Activated naive CD8-positive, alpha-beta T cell treated with anti-CD3 and anti-CD28 coated beads for 36 hours (primary cell): ENCODE results near the gene PIAS4. TPM values are rescaled to one million over a fixed set of nuclear protein-coding genes. Genes with fewer than 3 reads are reported as not detected.

ENCODE experiments used
- DNase-seq: peaks from one replicate; pipeline ENCODE4 v3.0.0; 2021
- H3K27ac Mint-ChIP-seq: one replicate; pipeline ENCODE4 v1.8.0; 2022; ENCODE audit warnings: mild to moderate bottlenecking, moderate library complexity, mixed read lengths
- H3K27me3 Mint-ChIP-seq: one replicate; pipeline ENCODE4 v1.8.0; 2022; ENCODE audit warnings: mild to moderate bottlenecking, mixed read lengths
- H3K36me3 Mint-ChIP-seq: one replicate; pipeline ENCODE4 v1.8.0; 2021; ENCODE audit warnings: mild to moderate bottlenecking, mixed read lengths
- H3K4me1 Mint-ChIP-seq: one replicate; pipeline ENCODE4 v1.8.0; 2021; ENCODE audit warnings: mixed read lengths
- H3K4me3 Mint-ChIP-seq: one replicate; pipeline ENCODE4 v1.8.0; 2022; ENCODE audit warnings: mild to moderate bottlenecking, moderate library complexity, mixed read lengths
- H3K9me3 Mint-ChIP-seq: one replicate; pipeline ENCODE4 v1.8.0; 2022; ENCODE audit warnings: mixed read lengths
- total RNA-seq, 2 experiments: library from RNA; stranded (reverse); gene quantifications; one replicate each; pipeline ENCODE4 v1.2.3, GENCODE V29; 2021

PIAS4 gene
- total RNA-seq, 2 experiments from 2014 or later: 24.0 to 26.3 TPM

DNA sequence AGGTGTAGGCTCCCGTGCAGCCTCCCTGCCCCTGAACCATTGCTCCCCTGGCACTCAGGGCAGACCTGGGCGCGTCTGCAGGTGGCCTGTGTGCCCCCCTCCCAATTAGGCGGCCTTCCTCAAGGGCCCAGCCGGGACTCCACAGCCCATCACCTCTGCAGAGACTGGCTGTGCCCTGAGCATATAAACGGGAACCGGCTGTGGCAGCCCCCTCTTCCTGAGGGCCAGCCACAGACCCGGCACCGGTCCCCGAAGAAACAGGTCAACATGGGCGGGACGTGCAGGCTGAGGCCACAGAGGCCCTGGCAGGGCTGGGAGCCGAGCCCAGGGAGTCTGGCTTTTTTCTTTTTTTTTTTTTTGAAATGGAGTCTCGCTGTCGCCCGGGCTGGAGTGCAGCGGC is 12.0 kb downstream of the PIAS4 start:
- Mint-ChIP-seq H3K4me3 (no peak overlapping the region), H3K27ac (no peak overlapping the region), H3K36me3 (peaks cover 8% of the 10 kb centered on the region), H3K4me1 (no peaks in the 10 kb centered on the region), H3K27me3 (no peaks in the 10 kb centered on the region), H3K9me3 (no peaks in the 10 kb centered on the region)
- no peak for DNase-seq

DNA sequence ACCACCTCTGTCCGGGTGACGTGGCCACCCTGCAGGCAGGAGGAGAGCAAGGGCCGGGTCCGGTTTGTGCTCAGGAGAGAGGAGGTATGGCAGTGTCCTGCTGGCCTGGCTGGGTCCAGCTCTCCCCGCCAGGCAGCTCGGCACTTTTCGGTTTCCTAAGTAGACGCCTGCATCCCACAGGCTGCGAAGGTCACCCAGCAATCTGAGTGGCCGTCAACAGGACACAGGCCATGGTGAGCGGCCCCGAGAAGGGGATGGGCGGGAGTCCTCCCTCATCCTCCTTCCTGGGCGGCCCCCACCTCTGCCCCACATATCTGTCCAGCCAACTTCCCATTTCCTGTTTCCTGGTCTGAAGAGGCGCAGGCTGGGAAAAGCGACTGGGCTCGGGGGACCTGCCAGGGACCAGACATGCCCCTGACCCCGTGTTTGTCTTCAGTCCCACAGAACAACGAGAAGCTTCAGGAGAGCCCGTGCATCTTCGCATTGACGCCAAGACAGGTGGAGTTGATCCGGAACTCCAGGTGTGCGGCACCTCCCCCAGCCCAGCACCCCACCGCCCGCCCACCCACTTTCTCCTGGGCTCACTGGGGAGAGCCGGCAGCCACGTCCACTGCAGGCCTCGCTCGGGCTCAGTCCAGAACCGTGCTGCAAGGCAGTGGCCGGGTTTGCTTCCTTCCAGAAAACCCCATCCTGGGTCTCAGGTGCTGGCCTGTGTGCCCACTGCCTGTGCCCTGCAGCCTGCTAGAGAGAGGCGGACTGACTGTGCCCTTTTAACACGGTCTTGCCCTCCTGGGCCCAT is 16.3 kb downstream of the PIAS4 start:
- H3K4me3 Mint-ChIP-seq: no peak overlapping the region
- no peak overlapping the region for H3K27ac Mint-ChIP-seq
- H3K27me3 Mint-ChIP-seq: no peaks in the 10 kb centered on the region
- H3K4me1 Mint-ChIP-seq: no peaks in the 10 kb centered on the region
- H3K9me3 Mint-ChIP-seq: no peaks in the 10 kb centered on the region
- no peak for DNase-seq
- peaks cover 8% of the 10 kb centered on the region for H3K36me3 Mint-ChIP-seq

DNA sequence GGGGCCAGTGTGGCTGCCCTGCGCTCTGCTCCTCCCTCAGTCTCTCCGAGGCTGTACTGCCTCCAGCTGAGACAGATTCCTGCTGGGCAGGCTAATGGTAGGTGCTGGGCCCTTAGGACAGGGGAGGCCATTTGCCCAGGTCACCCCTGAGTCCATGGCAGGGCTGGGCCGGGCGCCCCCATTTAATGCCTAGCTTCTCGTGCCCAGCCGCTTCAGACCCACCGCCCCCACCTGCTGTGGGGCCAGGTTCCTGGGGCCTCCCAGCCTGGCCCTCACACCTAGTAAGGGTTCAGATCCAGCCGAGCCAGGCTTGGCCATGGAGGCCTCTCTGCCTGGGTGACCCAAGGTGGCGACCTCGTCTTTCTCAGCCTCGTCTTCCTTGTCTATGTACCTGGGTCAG is 17.8 kb downstream of the PIAS4 start:
- Mint-ChIP-seq H3K4me1 (no peaks in the 10 kb centered on the region), H3K27ac (no peak overlapping the region), H3K9me3 (no peaks in the 10 kb centered on the region), H3K4me3 (no peak overlapping the region), H3K36me3 (peaks cover 8% of the 10 kb centered on the region), H3K27me3 (no peaks in the 10 kb centered on the region)
- no peak for DNase-seq

DNA sequence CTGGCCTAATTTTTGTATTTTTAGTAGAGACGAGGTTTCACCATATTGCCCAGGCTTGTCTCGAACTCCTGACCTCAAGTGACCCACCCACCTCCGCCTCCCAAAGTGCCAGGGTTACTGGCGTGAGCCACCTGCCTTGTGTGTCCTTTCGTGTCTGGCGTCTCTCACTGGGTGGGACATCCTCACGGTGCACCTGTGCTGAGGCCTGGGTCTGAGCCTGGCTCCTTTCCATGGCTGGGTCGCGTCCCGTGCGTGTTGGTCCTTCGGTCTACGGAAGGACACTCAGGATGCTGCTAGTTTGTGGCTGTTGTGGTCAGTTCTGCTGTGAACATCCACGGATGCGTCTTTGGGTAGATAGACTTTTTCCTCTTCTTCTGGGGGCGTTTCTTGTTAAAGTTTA is 19.6 kb downstream of the PIAS4 start:
- DNase-seq: no peak
- no peak overlapping the region for H3K4me3 Mint-ChIP-seq
- H3K36me3 Mint-ChIP-seq: peaks cover under 1% of the 10 kb centered on the region
- no peaks in the 10 kb centered on the region for H3K27me3 Mint-ChIP-seq
- H3K4me1 Mint-ChIP-seq: no peaks in the 10 kb centered on the region
- no peak overlapping the region for H3K27ac Mint-ChIP-seq
- H3K9me3 Mint-ChIP-seq: no peaks in the 10 kb centered on the region

- H3K27ac Mint-ChIP-seq: no peak overlapping the region
- no peak for DNase-seq
- H3K36me3 Mint-ChIP-seq: no peaks in the 10 kb centered on the region
- no peaks in the 10 kb centered on the region for H3K4me1 Mint-ChIP-seq
- H3K27me3 Mint-ChIP-seq: no peaks in the 10 kb centered on the region
- H3K9me3 Mint-ChIP-seq: no peaks in the 10 kb centered on the region
- H3K4me3 Mint-ChIP-seq: no peak overlapping the region
Measured at GRCh38 chr19:4028334-4029246, 21.1 kb downstream of the PIAS4 start.

DNA sequence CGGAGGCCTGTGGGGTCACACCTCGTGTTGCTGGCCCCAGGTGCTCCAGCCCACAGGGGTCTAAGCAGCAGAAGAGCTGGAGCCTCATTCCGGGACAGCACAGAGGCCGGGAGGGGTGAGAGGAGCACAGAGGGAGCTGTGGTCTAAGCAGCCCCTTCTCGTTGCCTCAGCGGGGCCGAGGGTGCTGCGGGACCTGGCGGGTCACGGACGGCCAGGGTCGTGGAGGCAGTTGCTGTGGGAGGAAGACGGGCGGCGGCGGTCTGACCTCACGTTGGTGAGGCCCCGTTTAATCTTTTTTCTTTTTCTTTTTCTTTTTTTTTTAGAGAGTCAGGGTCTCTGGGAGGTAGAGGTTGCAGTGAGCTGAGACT is 21.7 kb downstream of the PIAS4 start:
- Mint-ChIP-seq H3K36me3 (no peaks in the 10 kb centered on the region), H3K4me3 (no peak overlapping the region), H3K27me3 (no peaks in the 10 kb centered on the region), H3K27ac (no peak overlapping the region), H3K4me1 (no peaks in the 10 kb centered on the region), H3K9me3 (no peaks in the 10 kb centered on the region)
- DNase-seq: no peak

GRCh38 chr19:4030552-4030951 is 23.0 kb downstream of the PIAS4 start:
- Mint-ChIP-seq H3K27ac (no peak overlapping the region), H3K36me3 (no peaks in the 10 kb centered on the region), H3K4me3 (no peak overlapping the region), H3K9me3 (no peaks in the 10 kb centered on the region), H3K4me1 (no peaks in the 10 kb centered on the region), H3K27me3 (no peaks in the 10 kb centered on the region)
- no peak for DNase-seq

- no peaks in the 10 kb centered on the region for H3K9me3 Mint-ChIP-seq
- no peaks in the 10 kb centered on the region for H3K4me1 Mint-ChIP-seq
- H3K4me3 Mint-ChIP-seq: no peak overlapping the region
- no peaks in the 10 kb centered on the region for H3K36me3 Mint-ChIP-seq
- no peak for DNase-seq
- H3K27ac Mint-ChIP-seq: no peak overlapping the region
- no peaks in the 10 kb centered on the region for H3K27me3 Mint-ChIP-seq
Measured at GRCh38 chr19:4030981-4031380, 23.4 kb downstream of the PIAS4 start.

GRCh38 chr19:4031420-4031819 is 23.9 kb downstream of the PIAS4 start:
- H3K27me3 Mint-ChIP-seq: no peaks in the 10 kb centered on the region
- no peak for DNase-seq
- no peaks in the 10 kb centered on the region for H3K9me3 Mint-ChIP-seq
- H3K36me3 Mint-ChIP-seq: no peaks in the 10 kb centered on the region
- H3K27ac Mint-ChIP-seq: no peak overlapping the region
- no peaks in the 10 kb centered on the region for H3K4me1 Mint-ChIP-seq
- H3K4me3 Mint-ChIP-seq: no peak overlapping the region

GRCh38 chr19:4032436-4032835 is 24.9 kb downstream of the PIAS4 start:
- no peaks in the 10 kb centered on the region for H3K36me3 Mint-ChIP-seq
- no peak overlapping the region for H3K4me3 Mint-ChIP-seq
- H3K27ac Mint-ChIP-seq: no peak overlapping the region
- no peaks in the 10 kb centered on the region for H3K27me3 Mint-ChIP-seq
- no peaks in the 10 kb centered on the region for H3K4me1 Mint-ChIP-seq
- no peak for DNase-seq
- no peaks in the 10 kb centered on the region for H3K9me3 Mint-ChIP-seq

GRCh38 chr19:4033028-4033956 is 25.8 kb downstream of the PIAS4 start:
- no peak overlapping the region for H3K4me3 Mint-ChIP-seq
- H3K4me1 Mint-ChIP-seq: no peaks in the 10 kb centered on the region
- H3K27me3 Mint-ChIP-seq: no peaks in the 10 kb centered on the region
- DNase-seq: no peak
- H3K27ac Mint-ChIP-seq: no peak overlapping the region
- H3K36me3 Mint-ChIP-seq: no peaks in the 10 kb centered on the region
- H3K9me3 Mint-ChIP-seq: no peaks in the 10 kb centered on the region

- H3K4me1 Mint-ChIP-seq: no peaks in the 10 kb centered on the region
- H3K36me3 Mint-ChIP-seq: no peaks in the 10 kb centered on the region
- no peaks in the 10 kb centered on the region for H3K9me3 Mint-ChIP-seq
- no peak overlapping the region for H3K27ac Mint-ChIP-seq
- no peak overlapping the region for H3K4me3 Mint-ChIP-seq
- no peak for DNase-seq
- H3K27me3 Mint-ChIP-seq: no peaks in the 10 kb centered on the region
Measured at GRCh38 chr19:4034048-4035017, 26.8 kb downstream of the PIAS4 start.

DNA sequence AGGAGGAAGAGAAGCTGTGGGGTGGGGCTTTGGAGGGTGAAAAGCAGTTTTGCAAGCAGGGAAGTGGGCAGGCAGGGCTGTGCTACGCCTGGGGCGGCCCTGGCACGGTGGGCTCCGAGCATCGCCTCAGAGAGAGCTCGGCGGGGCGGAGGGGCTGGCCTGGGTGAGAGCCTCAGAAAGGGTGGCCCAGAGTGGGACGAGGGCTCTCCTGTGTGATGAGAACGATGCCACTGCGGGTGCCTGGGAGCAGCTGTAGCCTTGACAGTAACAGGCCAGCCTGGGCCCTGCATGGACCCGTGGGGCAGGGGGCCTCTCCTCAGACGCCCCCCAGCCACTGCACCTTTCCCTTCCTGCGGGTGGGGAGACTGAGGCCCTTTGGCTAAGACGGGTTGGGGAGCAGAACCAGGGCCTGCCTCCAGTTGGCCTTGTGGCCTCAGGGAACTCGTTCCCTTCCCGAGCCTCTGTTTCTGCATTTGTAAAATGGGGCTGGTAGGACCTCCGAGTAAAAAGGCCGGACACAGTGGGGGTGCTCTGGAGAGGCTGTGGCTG is 27.6 kb downstream of the PIAS4 start:
- Mint-ChIP-seq H3K4me1 (no peaks in the 10 kb centered on the region), H3K27me3 (no peaks in the 10 kb centered on the region), H3K9me3 (no peaks in the 10 kb centered on the region), H3K4me3 (no peak overlapping the region), H3K36me3 (no peaks in the 10 kb centered on the region), H3K27ac (no peak overlapping the region)
- DNase-seq: no peak

DNA sequence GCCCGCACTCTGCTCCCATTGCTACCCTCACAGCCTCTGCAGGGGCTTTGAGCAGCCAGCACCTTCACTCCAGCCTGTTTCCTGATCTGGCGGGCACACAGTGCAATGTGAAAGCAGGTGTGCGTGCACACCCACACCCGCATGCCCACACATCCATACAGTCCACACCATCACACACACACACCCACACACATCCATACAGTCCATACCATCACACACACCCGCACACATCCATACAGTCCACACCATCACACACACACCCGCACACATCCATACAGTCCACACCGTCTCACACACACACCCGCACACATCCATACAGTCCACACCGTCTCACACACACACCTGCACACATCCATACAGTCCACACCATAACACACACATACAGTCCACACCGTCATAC is 28.0 kb downstream of the PIAS4 start:
- Mint-ChIP-seq H3K4me3 (no peak overlapping the region), H3K27ac (no peak overlapping the region), H3K27me3 (no peaks in the 10 kb centered on the region), H3K4me1 (no peaks in the 10 kb centered on the region), H3K9me3 (no peaks in the 10 kb centered on the region), H3K36me3 (no peaks in the 10 kb centered on the region)
- no peak for DNase-seq
